Astrocyte of the spinal cord (primary cell): ENCODE data around the gene CEP20.

Experiments
- DNase-seq: peaks from one replicate; pipeline ENCODE4 v3.0.0; 2011; ENCODE audit warnings: low read depth, low spot score
- H3K4me3 ChIP-seq: 2 replicates; pipeline ENCODE4 v1.5.1; 2011; ENCODE audit warnings: low read depth, mild to moderate bottlenecking, low read length, moderate library complexity
- CTCF ChIP-seq: IDR thresholded peaks from 2 replicates; pipeline ENCODE4 v1.5.1; 2012; ENCODE audit warnings: low read depth, mild to moderate bottlenecking, low read length, inconsistent platforms
- in situ Hi-C: cut with HindIII; loops from 2 replicates; pipeline ENCODE4 v1.10.0; 2017; ENCODE audit warnings: low sequenced_read_pairs

CEP20 gene

GRCh38 chr16:15887283-15887682 lies 1.1 kb downstream of the CEP20 start:
- TF ChIP-seq CTCF: no peak
- DNase-seq: no peak
- peak overlapping the region; percentile 69 for H3K4me3 ChIP-seq
- in situ Hi-C loops: loop anchor here (25.0 kb wide), 1 partner anchor 100 kb away; no protein-coding TSS in a partner anchor

GRCh38 chr16:15886078-15886477 lies 2.3 kb downstream of the CEP20 start:
- in situ Hi-C loops: loop anchor here (25.0 kb wide), 1 partner anchor 101 kb away; no protein-coding TSS in a partner anchor
- H3K4me3 ChIP-seq: no peak overlapping the region
- no peak for DNase-seq
- TF ChIP-seq CTCF: no peak

GRCh38 chr16:15885560-15886001 lies 2.8 kb downstream of the CEP20 start:
- in situ Hi-C loops: loop anchor here (25.0 kb wide), 1 partner anchor 102 kb away; no protein-coding TSS in a partner anchor
- H3K4me3 ChIP-seq: no peak overlapping the region
- DNase-seq: no peak
- no peak for TF ChIP-seq CTCF

- H3K4me3 ChIP-seq: no peak overlapping the region
- in situ Hi-C loops: loop anchor here (25.0 kb wide), 1 partner anchor 105 kb away; no protein-coding TSS in a partner anchor
- no peak for DNase-seq
- no peak for TF ChIP-seq CTCF
Measured at GRCh38 chr16:15882563-15882962, 5.8 kb downstream of the CEP20 start.

- no peak for TF ChIP-seq CTCF
- H3K4me3 ChIP-seq: no peak overlapping the region
- DNase-seq: no peak
- in situ Hi-C loops: loop anchor here (25.0 kb wide), 1 partner anchor 105 kb away; no protein-coding TSS in a partner anchor
Measured at GRCh38 chr16:15881794-15882379, 6.5 kb downstream of the CEP20 start.

- no peak for DNase-seq
- no peak overlapping the region for H3K4me3 ChIP-seq
- in situ Hi-C loops: loop anchor here (25.0 kb wide), 1 partner anchor 107 kb away; no protein-coding TSS in a partner anchor
- no peak for TF ChIP-seq CTCF
Measured at GRCh38 chr16:15880434-15881308, 7.7 kb downstream of the CEP20 start.
